Measurements from ENCODE around the gene SLU7.

- no peak for TF ChIP-seq CTCF (IDR thresholded peaks at IDR 0.05)
- no peak for TF ChIP-seq EZH2 (IDR thresholded peaks at IDR 0.05)
Measured at GRCh38 chr5:160361624-160362228, 57.2 kb downstream of the SLU7 start.
